GM21737 (cell line): ENCODE results near the gene MAML2.

Experiments
- ATAC-seq: cut with Tn5 transposase; IDR thresholded peaks from one replicate; pipeline ENCODE4 v1.9.1; 2021; ENCODE audit warnings: mild to moderate bottlenecking, moderate library complexity; ENCODE audit not compliant: unreplicated experiment

MAML2 gene

GRCh38 chr11:96082936-96083335 lies 260.1 kb downstream of the MAML2 start:
- ATAC-seq, result no peak

GRCh38 chr11:96082002-96082899 lies 260.7 kb downstream of the MAML2 start:
- no peak for ATAC-seq

- no peak for ATAC-seq
These were observed 261.4 kb downstream of the MAML2 start for GRCh38 chr11:96081561-96081960.

GRCh38 chr11:96079691-96080090 lies 263.3 kb downstream of the MAML2 start:
- ATAC-seq, result no peak

- peak; percentile 65 for ATAC-seq
These were observed 267.4 kb downstream of the MAML2 start for GRCh38 chr11:96075532-96075959.

GRCh38 chr11:96074551-96075310 lies 268.3 kb downstream of the MAML2 start:
- no peak for ATAC-seq

- ATAC-seq, result no peak
These were observed 269.5 kb downstream of the MAML2 start for GRCh38 chr11:96073536-96073935.

- ATAC-seq, result no peak
These were observed 270.4 kb downstream of the MAML2 start for GRCh38 chr11:96072592-96072991.

GRCh38 chr11:96070453-96070852 lies 272.5 kb downstream of the MAML2 start:
- ATAC-seq, result no peak

GRCh38 chr11:96067160-96067559 lies 275.8 kb downstream of the MAML2 start:
- ATAC-seq, result no peak

GRCh38 chr11:96065379-96065778 lies 277.6 kb downstream of the MAML2 start:
- ATAC-seq, result no peak

GRCh38 chr11:96063886-96064285 lies 279.1 kb downstream of the MAML2 start:
- ATAC-seq, result no peak

- no peak for ATAC-seq
These were observed 279.9 kb downstream of the MAML2 start for GRCh38 chr11:96063053-96063452.

GRCh38 chr11:96062134-96062533 lies 280.9 kb downstream of the MAML2 start:
- peak; percentile 79 for ATAC-seq

GRCh38 chr11:96061730-96062129 lies 281.3 kb downstream of the MAML2 start:
- no peak for ATAC-seq

GRCh38 chr11:96061069-96061468 lies 281.9 kb downstream of the MAML2 start:
- ATAC-seq, result no peak

GRCh38 chr11:96057502-96057901 lies 285.5 kb downstream of the MAML2 start:
- ATAC-seq, result no peak

- no peak for ATAC-seq
These were observed 286.4 kb downstream of the MAML2 start for GRCh38 chr11:96056576-96056975.

- no peak for ATAC-seq
These were observed 287.1 kb downstream of the MAML2 start for GRCh38 chr11:96055706-96056387.

GRCh38 chr11:96054870-96055705 lies 287.9 kb downstream of the MAML2 start:
- no peak for ATAC-seq
